ENCODE results near the gene SOX6.
"Not testable (repeated sequence)": the region's sequence is repeated elsewhere in the genome, so short reads cannot be mapped to it uniquely, and the experiment has no call there.

The SOX6 gene

DNA sequence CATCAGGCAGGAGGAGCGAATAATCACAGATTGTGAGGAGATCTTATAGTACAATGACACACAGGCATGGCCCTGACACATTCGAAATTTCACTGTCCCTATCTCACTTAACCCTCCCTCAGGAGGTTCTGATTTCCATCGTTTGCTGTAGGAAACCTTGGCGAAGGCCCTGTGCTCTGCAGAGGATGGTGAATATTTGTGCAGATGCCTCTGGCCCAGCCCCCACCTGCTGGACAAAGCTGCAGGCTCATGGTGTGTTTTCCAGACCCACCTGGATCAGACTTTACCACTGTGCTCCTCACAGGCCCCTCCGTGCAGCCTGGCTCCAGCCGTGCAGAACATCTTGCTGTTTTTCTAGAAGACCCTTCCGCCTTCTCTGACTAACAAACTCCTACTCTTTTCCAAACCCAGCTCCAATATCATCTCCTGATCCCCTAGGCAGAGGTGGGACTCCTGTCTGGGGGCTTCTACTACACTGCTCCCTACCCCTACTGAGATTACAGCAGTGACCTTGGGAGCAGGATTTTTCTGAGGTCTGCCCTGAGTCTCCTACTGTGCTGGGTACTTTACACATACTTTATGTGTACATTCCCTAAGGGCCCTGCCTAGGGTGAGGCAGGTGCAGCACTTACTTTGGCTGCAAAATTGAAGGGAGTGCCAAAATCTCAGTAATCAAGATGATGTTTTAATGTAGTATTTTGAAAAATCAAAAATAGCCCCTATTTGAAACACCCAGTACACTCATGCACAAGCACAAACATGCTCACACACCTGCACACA lies 412.7 kb downstream of the SOX6 start:
- DNase-seq, result no peak

DNA sequence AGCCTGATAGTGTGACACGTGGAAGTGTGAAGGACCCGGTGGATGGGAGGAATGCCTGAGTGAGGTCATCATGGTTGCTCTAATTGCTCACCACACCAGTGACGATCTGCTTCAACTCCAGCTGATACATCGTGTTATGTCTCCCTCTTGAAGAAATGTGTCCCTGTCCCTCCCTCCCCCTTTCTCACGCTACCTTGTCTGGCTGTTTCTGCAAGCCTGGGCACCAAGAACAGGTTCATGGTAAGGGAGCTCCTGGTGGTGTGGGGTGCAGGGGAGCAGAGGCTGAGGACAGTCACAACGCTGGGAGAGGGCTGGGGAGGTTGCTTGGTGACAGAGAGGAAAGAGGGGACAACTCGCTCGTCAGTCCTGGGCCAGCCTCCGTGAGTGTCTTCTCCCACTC lies 413.4 kb downstream of the SOX6 start:
- DNase-seq, result no peak

DNA sequence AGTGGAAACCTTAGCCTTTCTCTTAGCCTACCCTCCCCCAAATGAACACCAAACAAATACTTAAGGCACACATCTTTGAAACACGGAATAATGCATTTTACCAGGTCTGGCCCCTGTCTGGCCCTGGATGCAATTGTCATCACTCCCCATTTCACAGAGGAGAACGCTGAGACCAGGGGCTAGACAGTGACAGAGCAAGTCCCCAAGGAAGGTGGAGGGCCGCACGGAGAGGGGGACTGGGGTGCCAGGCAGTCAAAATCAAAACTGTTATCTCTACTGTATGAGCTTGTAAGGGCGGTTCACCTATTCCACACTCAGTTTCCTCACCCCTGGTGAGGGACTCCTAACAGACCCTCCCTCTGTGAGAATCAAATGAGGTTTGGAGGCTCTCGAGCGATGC lies 414.2 kb downstream of the SOX6 start:
- no peak for DNase-seq

GRCh38 chr11:15941206-15941770 lies 415.1 kb downstream of the SOX6 start:
- peak; percentile 16 for DNase-seq

DNA sequence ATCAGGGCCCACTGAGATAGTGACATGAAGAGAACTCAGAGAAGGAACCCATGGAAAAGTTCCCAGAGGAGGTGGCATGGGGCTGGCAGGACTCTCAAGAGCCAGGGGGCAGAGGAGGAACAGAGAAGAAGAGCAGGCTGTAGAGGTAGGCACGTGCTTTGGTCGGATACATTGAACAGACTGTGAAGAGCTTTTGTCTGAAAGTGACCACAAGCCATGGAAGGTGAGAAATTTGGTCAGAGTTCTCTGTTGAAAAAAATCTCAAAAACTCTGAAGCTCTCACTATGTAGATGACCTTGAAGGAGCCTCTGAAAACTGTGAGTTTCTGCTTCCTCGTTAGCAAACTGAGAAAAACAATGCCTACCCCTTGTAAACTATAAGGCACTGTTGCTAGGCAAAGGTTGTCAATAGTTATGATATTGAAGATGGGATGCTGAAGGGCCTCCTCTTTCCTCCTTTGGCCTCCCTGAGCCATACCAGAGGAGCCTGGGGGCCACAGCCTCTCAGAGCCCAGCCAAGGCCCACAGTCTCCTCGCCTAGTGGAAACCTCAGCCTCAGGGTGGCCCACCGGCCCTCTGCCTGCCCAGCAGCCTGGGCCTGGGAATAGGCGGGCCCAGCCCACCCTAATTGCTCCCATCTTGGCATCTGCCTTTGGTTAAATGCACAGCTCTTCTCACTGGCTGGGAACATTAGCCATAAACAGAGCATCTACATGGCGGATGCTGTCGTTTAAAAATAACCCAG lies 415.7 kb downstream of the SOX6 start:
- no peak for DNase-seq

DNA sequence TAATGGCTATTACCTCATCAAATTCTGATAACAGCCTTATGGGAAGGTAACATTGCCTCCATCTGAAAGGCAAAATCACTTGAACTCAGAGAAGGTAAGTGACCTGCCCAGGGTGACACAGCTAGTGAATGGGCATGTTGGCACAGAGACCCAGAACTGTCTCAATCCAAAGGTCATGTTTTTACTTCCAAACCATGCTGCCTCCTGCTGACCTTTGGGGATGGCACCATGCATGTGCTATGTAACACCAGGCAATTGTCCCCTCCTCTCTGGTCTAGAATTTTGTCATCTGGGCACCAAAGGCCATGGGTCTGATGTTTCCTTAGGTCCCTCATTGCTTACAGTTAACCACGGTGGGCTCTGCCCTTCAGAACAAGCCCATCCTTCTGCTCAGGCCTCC lies 417.4 kb downstream of the SOX6 start:
- DNase-seq, result no peak

GRCh38 chr11:15938121-15938611 lies 418.2 kb downstream of the SOX6 start:
- DNase-seq, result no peak

DNA sequence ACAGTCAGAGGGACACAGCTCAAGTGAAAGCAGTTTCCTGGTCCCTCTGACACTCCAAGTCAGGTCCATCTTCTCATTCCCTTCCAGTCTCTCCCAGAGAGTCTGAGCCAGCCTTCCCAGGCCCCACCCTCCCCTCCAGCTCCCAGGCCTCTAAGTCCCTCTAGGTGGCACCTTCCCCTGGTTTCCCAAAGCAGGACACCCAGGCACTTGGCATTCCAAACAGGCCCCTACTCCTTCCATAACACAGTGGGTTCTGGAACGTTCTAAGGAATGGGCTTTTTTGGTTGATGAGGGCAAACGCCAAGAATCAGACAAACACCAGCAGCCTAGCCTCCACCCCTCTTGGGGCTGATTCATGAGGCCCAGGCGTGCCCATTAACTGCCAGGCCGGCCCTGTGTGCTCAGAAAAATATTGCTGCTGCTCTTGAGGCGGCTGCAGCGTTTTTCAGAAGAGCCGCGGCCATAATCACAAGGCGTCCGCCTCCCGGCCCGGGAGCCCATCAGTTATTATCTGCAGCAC lies 418.7 kb downstream of the SOX6 start:
- DNase-seq, result no peak

GRCh38 chr11:15936011-15936410 lies 420.3 kb downstream of the SOX6 start:
- DNase-seq, result no peak

DNA sequence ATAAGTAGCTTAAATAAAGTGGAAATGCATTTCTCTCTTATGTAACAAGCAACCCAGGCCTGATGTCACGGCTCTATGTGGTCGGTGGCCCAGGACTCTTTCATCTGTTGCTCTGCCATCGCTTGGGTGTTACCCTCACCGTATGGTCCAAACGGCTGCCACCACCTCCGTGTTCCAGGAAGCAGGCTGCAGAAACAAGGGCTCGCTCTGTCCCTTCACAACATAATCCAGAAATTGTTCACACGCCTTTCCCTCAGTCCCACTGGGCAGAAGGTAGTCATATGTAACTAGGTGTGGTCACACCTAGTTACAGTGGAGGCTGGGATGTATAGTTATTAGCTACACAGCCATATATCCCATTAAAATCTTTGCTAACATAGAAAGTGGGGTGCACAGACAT lies 421.0 kb downstream of the SOX6 start:
- no peak for DNase-seq

- DNase-seq, result no peak
Observed at GRCh38 chr11:15933886-15934625, 422.3 kb downstream of the SOX6 start.

GRCh38 chr11:15932417-15932816 lies 423.9 kb downstream of the SOX6 start:
- no peak for DNase-seq

DNA sequence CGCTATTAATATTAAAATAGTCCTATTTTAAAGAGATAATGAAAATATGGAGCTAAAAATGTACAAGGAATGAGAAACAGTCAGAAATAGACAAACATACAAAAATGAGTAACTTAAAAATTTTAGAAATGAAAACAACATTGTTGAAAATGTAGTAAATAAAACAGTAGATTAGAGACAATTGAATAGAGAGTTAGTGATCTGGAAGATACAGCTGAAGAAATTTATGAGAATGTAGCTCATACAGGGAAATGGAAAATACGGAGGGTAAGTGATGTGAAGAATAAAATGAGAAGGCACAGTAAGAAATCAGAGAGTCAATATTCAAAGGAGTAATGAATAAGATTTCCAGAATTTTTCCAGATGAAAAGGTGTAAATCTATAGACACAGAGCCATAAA lies 424.8 kb downstream of the SOX6 start:
- no peak for DNase-seq

GRCh38 chr11:15930442-15931025 lies 425.8 kb downstream of the SOX6 start:
- no peak for DNase-seq

DNA sequence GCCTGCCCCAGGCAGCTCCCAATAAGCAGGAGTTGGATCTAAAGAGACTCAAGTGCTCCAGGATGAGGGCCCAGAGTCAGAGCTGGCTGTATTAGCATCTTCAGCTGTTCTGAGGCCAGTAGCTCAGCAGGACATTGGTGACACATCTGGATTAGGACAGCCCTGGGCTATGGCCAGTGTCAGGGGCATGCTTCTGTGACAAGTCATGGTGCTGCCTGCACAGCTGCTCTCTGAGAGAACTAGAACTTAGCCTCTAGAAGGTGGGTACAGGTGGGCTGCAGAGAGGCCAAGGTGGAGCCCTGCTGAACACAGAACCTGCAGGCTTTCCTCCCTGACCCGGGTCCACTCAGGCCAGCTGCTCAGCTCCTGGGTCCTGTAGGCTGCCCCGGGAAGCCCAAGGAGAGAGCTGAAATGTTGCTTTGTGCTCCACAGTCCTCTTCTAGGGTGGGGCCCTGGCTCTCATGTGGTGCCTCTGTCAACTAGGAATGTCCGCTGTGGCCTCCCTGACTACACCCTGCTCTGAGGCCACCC lies 426.9 kb downstream of the SOX6 start:
- DNase-seq, result no peak

DNA sequence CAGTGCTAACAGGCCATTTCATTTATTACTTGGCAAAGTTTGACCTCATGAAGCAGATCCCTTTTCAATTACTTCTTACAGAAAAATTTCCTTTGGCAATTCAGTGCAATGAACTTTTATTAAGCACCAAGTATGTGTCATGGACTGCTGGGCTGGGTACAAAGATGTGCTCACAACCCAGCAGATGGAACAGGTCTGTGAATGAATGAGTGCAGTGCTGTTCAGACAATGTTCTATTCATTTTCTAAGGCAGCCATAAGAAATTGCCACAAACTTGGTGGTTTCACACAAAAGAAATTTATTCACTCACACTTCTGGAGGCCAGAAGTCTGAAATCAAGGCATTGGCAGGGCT lies 428.5 kb downstream of the SOX6 start:
- DNase-seq, result no peak

GRCh38 chr11:15927196-15927863 lies 429.0 kb downstream of the SOX6 start:
- DNase-seq, result no peak

DNA sequence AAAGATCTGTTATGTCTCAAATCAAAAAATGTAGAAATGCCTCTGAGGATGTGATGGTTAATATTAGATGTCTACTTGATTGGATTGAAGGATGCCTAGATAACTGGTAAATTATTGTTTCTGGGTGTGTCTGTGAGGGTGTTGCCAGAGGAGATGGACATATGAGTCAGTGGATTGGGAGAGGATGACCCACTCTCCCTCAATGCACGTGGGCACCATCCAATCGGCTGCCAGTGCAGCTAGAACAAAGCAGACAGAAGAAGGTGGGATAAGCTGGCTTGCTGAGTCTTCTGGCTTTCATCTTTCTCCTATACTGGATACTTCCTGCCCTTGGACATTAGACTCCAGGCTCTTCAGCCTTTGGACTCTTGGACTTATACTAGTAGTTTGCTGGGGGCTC lies 430.3 kb downstream of the SOX6 start:
- no peak for DNase-seq

DNA sequence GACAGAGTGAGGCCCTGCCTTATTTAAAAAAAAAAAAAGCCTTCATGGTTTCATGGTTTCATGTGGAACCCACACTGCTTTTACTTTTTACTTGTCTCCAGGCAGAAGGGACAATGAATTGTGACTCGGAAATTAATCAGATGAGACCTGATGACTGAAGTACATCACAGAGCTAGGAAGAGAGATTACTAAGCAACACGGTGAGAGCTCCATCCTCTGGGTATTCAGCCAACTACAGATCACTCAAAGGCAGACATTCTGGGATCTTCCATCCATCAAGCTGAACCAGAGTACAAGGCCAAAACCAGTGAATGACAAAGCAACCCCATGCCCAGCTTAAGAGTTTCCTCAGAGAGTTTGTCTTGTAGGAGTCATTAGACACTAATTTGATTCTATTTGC lies 433.2 kb downstream of the SOX6 start:
- no peak for DNase-seq

DNA sequence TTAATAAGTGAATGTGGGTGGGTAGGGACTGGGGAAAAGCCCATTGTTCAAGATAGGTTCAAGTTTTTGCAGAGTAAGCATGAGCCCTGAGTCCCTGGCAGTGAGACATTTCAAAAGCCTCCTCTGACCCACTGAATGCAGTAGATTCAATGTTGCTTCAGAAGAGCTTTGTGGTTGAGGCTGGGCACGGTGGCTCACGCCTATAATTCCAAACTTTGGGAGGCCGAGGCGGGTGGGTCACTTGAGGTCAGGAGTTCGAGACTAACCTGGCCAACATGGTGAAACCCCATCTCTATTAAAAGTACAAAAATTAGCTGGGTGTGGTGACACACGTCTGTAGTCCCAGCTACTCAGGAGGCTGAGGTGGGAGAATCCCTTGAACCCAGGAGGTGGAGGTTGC lies 433.6 kb downstream of the SOX6 start:
- not testable (repeated sequence) for DNase-seq

DNA sequence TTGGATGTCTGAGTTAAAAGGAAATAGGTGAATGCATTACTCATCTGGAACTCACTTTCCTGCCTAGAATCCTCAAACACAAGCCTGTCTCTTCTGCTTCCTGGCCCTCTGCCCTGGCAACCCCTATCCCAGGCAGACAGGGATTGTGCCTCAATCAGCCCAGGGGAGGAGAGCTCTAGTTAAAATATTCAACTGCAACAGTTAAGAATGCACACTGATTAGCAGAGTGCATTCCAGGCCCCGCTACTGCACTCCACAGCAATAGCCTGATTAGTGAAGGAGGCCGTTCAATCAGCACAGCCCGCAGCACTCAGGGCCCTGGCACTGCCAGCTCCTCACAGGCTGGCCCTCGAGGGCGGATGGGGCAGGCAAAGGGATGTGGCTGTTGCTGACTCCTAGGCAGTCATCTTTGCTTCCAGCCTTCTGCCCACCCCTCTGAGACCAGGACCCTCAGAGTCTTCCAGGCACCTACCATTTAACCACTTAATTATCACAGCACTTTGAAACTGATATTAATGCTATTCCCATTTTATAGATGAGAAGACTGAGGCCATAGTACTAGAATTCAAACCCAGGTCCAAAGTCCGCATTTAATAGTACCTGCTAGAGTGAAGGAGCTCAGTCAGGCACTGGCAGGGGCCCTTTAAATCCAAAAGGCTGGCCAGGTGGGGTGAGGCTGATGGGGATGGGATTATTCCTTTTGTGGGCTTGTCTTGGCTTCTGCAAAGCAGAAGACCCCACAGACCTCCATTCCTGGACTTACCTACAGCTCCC lies 435.3 kb downstream of the SOX6 start:
- DNase-seq, result no peak
